ENCODE measurements around the gene RXRA. TPM values are rescaled to one million over a fixed set of nuclear protein-coding genes. Genes with fewer than 3 reads are reported as not detected.

Gene RXRA
- total and polyA plus RNA-seq, 10 of the 15 experiments (the other 5 are each of a cell fraction or from before 2014, with no cell fraction given) = 0.89 to 36.8 (median 11.1) TPM

GRCh38 chr9:134319306-134320125 is 6.7 kb upstream of the RXRA start:
- no peaks in the 10 kb centered on the region for H3K36me3 ChIP-seq (ENCODE audit: control insufficient read depth in 2 of 2, insufficient read depth in 2 of 2, low read length in 1 of 2)
- H2AFZ ChIP-seq (ENCODE audit: control insufficient read depth, low read depth, low read length) = no peak overlapping the region
- BruUV-seq (replicated peaks) = no TSS peak
- no peaks in the 10 kb centered on the region for H3K9me3 ChIP-seq (replicated peaks; ENCODE audit: control insufficient read depth, insufficient read depth, low read length)
- CTCF ChIA-PET = no interaction called here
- SMC1A ChIA-PET (ENCODE audit: uncharacterized antibody, unreplicated experiment) = no interaction called here
- no peak overlapping the region for H3K9ac ChIP-seq (ENCODE audit: control insufficient read depth, insufficient read depth, low read length)
- no peak overlapping the region for H3K4me3 ChIP-seq
- WGBS (ENCODE audit: insufficient coverage, insufficient replicate concordance, low lambda C conversion rate, missing lambda C conversion rate) = 33% methylated on average over 20 of the region's 24 CpGs
- intact Hi-C loops (cut with micrococcal nuclease; ENCODE audit: unreplicated experiment) = no loop called here
- ATAC-seq (no peak), FAIRE-seq (no peak), DNase-seq (ENCODE audit: low read depth, low spot score) (no peak)
- no peaks in the 10 kb centered on the region for H4K20me1 ChIP-seq (ENCODE audit: control insufficient read depth, insufficient read depth)
- POLR2A ChIA-PET = interaction anchor here (0.6 kb wide), 1 partner anchor 884 kb away, joined by 3 read pairs; no protein-coding TSS in a partner anchor
- no peaks in the 10 kb centered on the region for H3K79me2 ChIP-seq (ENCODE audit: control insufficient read depth, insufficient read depth, low read length)
- in situ Hi-C loops (cut with MboI) = no loop called here
- no peaks in the 10 kb centered on the region for H3K4me1 ChIP-seq (ENCODE audit: control insufficient read depth, insufficient read depth, low read length)
- peaks cover 3% of the 10 kb centered on the region in 2 experiments; a peak in 3 of 4 replicates for H3K27me3 ChIP-seq (replicated peaks in 1 of 2; ENCODE audit: control insufficient read depth in 2 of 2, insufficient read depth in 2 of 2, low read length in 1 of 2)
- RAD21 ChIA-PET (ENCODE audit: unreplicated experiment) = no interaction called here
- no peak overlapping the region for H3K27ac ChIP-seq (ENCODE audit: control insufficient read depth, insufficient read depth)
- H3K4me2 ChIP-seq (ENCODE audit: control insufficient read depth, insufficient read depth) = no peak overlapping the region
- TF ChIP-seq BHLHE40 (IDR thresholded peaks at IDR 0.05; ENCODE audit: borderline replicate concordance in 1 of 2, low read depth in 2 of 2, low read length in 1 of 2) (no peak), CEBPB (IDR thresholded peaks at IDR 0.05; ENCODE audit: borderline replicate concordance in 1 of 2, low read depth in 2 of 2, low read length in 2 of 2) (no peak), NRF1 (conservative IDR thresholded peaks at IDR 0.05; ENCODE audit: low read depth, low read length) (no peak), YBX1 (IDR thresholded peaks at IDR 0.05) (no peak), PBX3 (IDR thresholded peaks at IDR 0.05; ENCODE audit: insufficient replicate concordance, low read depth, low read length) (no peak), ZNF384 (IDR thresholded peaks at IDR 0.05; ENCODE audit: borderline replicate concordance, low read depth, low read length) (no peak), FOXM1 (IDR thresholded peaks at IDR 0.05; ENCODE audit: low read depth, low read length) (no peak), MTA3 (IDR thresholded peaks at IDR 0.05; ENCODE audit: borderline replicate concordance, low read length) (no peak), MTA2 (IDR thresholded peaks at IDR 0.05; ENCODE audit: low read depth) (no peak), HSF1 (IDR thresholded peaks at IDR 0.05; ENCODE audit: low read depth, low read length) (no peak)

Data from GM12878 (cell line).